GM21786 (cell line): ENCODE data around the gene ZP1.
A peak's percentile ranks its signal among the peaks of the same experiment; 100 is the strongest.
"Not testable (repeated sequence)": the region's sequence is repeated elsewhere in the genome, so short reads cannot be mapped to it uniquely, and the experiment has no call there.

Experiments used
- ATAC-seq: cut with Tn5 transposase; IDR thresholded peaks from one replicate; pipeline ENCODE4 v1.9.1; 2021; ENCODE audit not compliant: unreplicated experiment

Gene ZP1

GRCh38 chr11:60905047-60905446, 37.7 kb downstream of the ZP1 start:
- ATAC-seq = no peak

DNA sequence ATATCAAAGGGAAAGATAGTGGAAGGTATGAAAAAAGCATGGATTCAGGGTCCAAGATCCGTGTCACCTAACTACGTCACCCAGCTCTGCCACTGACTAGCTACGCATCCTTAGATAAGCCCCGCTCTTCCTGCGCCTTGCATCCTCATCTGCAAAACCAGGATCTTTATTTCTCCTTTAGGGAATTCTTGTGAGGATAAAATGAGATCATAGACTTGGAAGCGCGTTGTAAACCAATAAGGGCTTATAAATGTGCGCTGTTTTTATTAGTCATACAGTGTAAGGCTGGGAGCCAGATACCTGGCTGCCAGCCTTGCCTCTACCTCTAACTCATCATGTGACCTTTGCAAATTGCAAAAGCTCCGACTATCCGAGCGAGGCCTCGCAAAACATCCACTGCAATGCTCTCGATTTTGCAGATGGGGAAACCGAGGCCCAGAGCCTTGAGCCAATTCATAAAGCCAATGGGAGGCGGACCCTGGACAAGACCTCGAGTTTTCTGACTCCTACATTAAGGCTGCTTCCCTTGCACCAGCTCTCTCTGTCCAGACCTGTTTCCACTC, 38.3 kb downstream of the ZP1 start:
- no peak for ATAC-seq

GRCh38 chr11:60906132-60906972, 39.0 kb downstream of the ZP1 start, which contains the start of gene PRPF19:
Gene PRPF19, minus strand, starts transcription at chr11:60906585. Its CDS starts 203 bp downstream, at chr11:60906382.
- peak; percentile 62 for ATAC-seq

DNA sequence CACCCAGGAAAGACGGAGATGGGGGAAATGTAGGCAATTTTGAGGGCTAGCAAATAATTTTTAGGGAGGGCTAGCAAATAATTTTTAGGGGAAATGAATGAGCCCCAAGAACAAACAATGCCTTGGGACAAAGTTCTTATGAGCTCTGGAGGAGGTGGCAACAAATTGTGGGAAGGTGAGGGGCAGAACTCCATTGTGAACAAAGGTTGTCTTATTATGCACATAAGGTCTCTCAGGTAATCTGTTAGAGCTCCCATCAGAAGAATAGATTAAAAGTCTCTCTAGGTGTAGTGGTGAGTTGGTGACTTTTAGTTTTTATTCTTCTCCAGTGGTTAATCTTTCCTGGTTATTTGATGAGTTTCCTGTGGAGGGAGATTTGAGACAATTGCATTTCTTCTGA, 41.5 kb downstream of the ZP1 start:
- no peak for ATAC-seq

DNA sequence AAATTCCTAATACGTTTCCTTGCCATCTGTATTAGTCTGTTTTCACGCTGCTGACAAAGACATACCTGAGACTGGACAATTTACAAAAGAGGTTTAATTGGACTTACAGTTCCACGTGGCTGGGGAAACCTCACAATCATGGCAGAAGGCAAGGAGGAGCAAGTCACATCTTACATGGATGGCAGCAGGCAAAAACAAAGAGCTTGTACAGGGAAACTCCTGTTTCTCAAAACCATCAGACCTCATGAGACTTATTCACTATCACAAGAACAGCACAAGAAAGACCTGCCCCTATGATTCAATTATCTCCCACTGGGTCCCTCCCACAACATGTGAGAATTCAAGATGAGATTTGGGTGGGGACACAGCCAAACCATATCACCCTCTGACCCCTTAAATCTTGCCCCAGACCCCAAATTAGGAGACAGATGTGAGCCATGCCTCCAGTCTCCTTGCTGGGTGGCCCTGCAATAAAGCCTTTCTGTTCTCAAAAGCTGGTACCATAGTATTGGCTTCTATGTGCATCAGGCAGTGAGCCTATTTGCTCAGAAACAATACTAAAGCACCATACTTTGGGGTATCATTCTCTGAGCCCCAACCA, 42.4 kb downstream of the ZP1 start:
- not testable (repeated sequence) for ATAC-seq

GRCh38 chr11:60910281-60910687, 42.9 kb downstream of the ZP1 start:
- ATAC-seq = peak; percentile 35

GRCh38 chr11:60910711-60911380, 43.5 kb downstream of the ZP1 start:
- ATAC-seq = no peak

- no peak for ATAC-seq
These were observed 45.0 kb downstream of the ZP1 start for GRCh38 chr11:60912223-60912850.

GRCh38 chr11:60912851-60913528, 45.6 kb downstream of the ZP1 start:
- no peak for ATAC-seq

- peak; percentile 33 for ATAC-seq
These were observed 46.7 kb downstream of the ZP1 start, which contains the start of gene TMEM109 for GRCh38 chr11:60913793-60914632. Gene TMEM109, plus strand, starts transcription at chr11:60914158. Its CDS starts 5,536 bp downstream, at chr11:60919694.

GRCh38 chr11:60914633-60915247, 47.4 kb downstream of the ZP1 start:
- no peak for ATAC-seq

DNA sequence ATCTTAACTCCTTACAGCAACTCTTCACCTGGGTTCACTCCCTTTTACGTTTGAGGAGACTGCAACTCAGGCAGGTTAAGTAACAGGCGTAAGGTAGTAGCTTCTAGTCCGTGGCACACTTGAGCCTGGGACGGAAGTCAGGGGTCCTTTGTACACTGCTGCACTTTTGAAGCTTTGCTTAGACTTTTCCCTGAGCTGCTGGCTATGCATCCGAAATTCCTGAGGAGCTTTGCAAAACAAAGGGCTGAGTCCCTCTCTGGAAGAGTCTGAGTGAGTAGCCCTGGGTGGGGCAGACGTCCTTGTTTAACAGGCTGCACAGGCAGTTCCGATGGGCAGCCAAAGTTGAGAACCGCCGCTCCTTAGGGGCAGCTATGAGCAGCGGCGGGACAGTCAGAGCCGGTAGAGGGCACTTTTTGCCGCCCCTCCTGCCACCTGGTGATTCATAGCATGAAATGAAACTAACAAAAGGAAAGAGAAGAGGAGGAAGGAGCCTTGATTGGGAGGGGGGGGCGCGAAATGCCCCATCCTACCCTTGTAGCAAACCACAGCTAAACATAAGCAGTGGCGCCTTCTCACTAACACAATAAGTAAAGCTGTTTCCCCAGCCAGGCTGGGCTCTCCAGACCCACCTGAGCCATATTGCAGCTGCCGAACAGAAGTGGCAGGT, 48.0 kb downstream of the ZP1 start:
- ATAC-seq = peak; percentile 54

DNA sequence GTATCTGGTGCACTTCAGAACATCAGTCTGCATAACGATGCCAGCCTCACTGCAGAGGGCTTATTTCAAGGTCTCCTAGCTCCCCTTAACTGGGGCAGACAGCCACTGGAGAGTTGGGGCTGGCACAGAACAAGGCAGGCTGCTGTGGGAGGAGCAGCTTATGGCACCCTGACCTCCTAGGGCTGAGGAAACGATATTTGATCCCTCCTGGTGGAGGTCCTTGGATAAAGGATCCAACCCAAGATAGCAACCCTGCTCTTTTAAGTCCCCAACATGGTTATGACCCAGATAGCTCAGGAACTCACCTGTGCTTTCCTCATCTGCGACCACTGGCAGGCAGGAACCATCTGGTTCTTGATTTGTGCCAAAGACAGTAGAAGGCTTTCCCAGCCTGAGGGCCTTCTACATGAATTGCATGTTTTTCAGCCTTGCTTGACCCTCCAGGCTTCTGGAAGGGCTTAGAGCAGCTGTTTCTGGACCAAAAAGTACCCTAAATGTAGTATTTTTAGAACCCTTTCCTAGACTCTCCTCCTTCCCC, 49.4 kb downstream of the ZP1 start:
- no peak for ATAC-seq

DNA sequence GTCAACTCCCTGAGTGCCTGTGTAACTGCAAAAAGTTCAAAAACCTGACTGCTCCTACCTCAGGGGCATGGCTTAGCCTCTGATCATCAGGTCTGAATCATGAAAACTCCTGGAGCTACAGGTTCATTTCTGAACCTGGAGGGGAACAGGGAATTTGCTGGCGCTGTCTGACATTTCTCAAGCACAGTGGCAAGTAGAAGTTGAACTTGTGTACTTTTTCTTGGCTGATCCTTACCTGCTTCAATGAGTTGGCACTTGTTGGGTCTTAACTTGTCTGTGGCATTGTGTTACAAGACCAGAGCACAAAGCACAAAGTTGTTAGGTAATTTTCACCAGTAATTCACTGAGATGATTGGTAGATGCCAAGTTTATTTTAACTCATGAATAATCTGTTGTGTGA, 49.9 kb downstream of the ZP1 start:
- ATAC-seq = no peak

DNA sequence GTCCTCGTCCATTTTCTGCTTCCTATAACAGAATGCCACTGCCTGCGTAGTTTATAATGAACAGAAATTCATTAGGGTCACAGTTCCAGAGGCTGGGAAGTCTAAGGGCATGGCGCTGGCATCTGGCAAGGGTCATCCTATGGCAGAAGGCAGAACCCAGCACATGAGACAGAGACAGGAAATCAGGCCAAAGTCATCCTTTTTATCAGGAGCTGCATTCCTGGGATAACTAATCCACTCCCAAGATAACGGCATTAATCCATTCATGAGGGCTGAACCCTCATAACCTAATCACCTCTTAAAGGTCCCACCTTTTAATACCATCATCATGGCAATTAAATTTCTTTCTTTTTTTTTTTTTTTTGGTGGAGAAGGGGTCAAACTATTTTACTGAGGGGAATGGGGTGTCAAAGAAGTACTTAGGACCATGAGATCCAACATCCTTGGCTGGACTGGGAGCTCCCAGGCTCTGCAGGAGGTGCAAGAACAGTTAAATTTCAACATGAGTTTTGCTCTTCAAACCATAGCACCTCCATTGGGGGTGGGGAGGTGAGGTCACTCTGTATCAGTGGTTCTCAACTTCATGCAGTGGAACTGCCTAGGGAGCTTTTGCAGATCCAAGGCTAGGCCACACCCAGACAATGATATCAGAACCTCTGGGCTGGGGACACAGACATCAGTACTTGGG, 51.1 kb downstream of the ZP1 start:
- no peak for ATAC-seq

GRCh38 chr11:60918939-60919265, 51.6 kb downstream of the ZP1 start:
- no peak for ATAC-seq

DNA sequence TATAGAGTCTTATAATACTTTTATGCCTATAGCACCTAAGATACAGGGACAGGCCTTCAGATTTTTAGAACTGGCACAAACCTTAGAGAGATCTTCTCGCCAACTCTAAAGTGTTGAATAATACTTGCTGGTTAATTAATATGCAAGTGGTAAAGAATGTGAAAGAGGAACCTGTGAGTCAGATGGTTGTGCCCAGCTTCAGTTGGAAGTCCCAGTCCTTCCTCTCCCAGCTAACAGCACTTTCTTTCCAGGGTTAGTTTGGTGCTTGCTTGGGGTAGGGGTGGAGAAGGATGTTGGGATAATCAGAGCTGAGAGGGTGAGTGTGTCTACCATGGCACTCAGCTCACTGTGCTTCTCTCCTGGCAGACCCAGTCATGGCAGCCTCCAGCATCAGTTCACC, 52.0 kb downstream of the ZP1 start:
- ATAC-seq = no peak

- no peak for ATAC-seq
These were observed 52.6 kb downstream of the ZP1 start for GRCh38 chr11:60919956-60920355.
